K562 (cell line): Measurements from ENCODE around the gene GOSR1. TPM values are rescaled to one million over a fixed set of nuclear protein-coding genes. Genes with fewer than 3 reads are reported as not detected.

ENCODE experiments used
- ATAC-seq: fragments of 200-7000 bp; cut with Tn5 transposase; 3 replicates; pipeline ENCODE4 v1.9.1; 2020; ENCODE audit warnings: moderate library complexity
- BruUV-seq: library from RNA; stranded (reverse); fragments of 400-500 nt; replicated peaks from 2 replicates; lab custom pipeline; 2021; lab: Mats Ljungman, UMichigan
- CTCF ChIA-PET: fragments of 300-600 bp; formaldehyde crosslinking; extraction: SDS; loops from one replicate; lab custom pipeline; 2021; ENCODE audit warnings: low intra/inter-chr PET ratio; lab: Yijun Ruan, JAX
- POLR2A ChIA-PET: fragments of 300-600, 350-650 bp; sonication (Branson Sonifier 250); formaldehyde crosslinking; extraction: SDS; loops from one replicate; lab custom pipeline; 2021; ENCODE audit warnings: antibody characterized with exemption, inconsistent platforms; lab: Yijun Ruan, JAX
- DNase-seq, 4 experiments: peaks; one replicate each; pipeline versions ENCODE4 v3.0.0 to v3.0.0-alpha.2; 2011 to 2018; ENCODE audit warnings: low spot score in 3 of 4, mixed read lengths in 3 of 4; ENCODE audit errors: extremely low read depth in 1 of 4
- FAIRE-seq: peaks from 2 replicates; lab custom pipeline; 2011; peaks lifted over from hg19 to GRCh38; lab: Jason Lieb, UNC
- H2AFZ ChIP-seq: 2 replicates; pipeline ENCODE4 v1.6.0; 2011; ENCODE audit warnings: low read depth, low read length, control low read depth, inconsistent platforms
- H3K27ac ChIP-seq: fragments of 200-600 bp; 3 replicates; pipeline ENCODE4 v1.8.0; 2011; ENCODE audit warnings: low read depth, mild to moderate bottlenecking, control low read depth, inconsistent platforms, low read length, moderate library complexity, mixed read lengths; ENCODE audit errors: extremely low read depth
- H3K27me3 ChIP-seq, 2 experiments: fragments of 300-600 bp in 1 of 2; 2 replicates in 1 of 2; 3 replicates in 1 of 2; pipeline versions ENCODE4 v1.6.0 to v1.8.0; 2011; ENCODE audit warnings: inconsistent platforms in 2 of 2, low read length in 2 of 2, mild to moderate bottlenecking in 1 of 2, mixed read lengths in 1 of 2, moderate library complexity in 1 of 2; ENCODE audit not compliant: control insufficient read depth in 2 of 2, insufficient read depth in 2 of 2
- H3K36me3 ChIP-seq: fragments of 300-600 bp; 3 replicates; pipeline ENCODE4 v1.8.0; 2011; ENCODE audit warnings: mild to moderate bottlenecking, low read length, inconsistent platforms; ENCODE audit not compliant: control insufficient read depth, insufficient read depth
- H3K4me1 ChIP-seq, 2 experiments: fragments of 200-600 bp in 1 of 2; replicated peaks in 1 of 2; 2 replicates in 1 of 2; 3 replicates in 1 of 2; pipeline versions ENCODE4 v1.5.1 to v1.8.0; 2011; ENCODE audit warnings: inconsistent platforms in 2 of 2, low read length in 2 of 2, mild to moderate bottlenecking in 1 of 2, mixed read lengths in 1 of 2, moderate library complexity in 1 of 2; ENCODE audit not compliant: control insufficient read depth in 2 of 2, insufficient read depth in 2 of 2
- H3K4me2 ChIP-seq: 2 replicates; pipeline ENCODE4 v1.6.1; 2011; ENCODE audit warnings: low read length, control low read depth, inconsistent platforms, mixed read lengths; ENCODE audit not compliant: insufficient read depth
- H3K4me3 ChIP-seq: fragments of 200-600 bp; sonication (generic), shearing (Covaris generic); 2 replicates; pipeline ENCODE4 v1.5.1; 2016; ENCODE audit warnings: control low read depth, inconsistent platforms
- H3K79me2 ChIP-seq: fragments of 200-600 bp; 3 replicates; pipeline ENCODE4 v1.8.0; 2011; ENCODE audit warnings: low read length, inconsistent platforms; ENCODE audit not compliant: control insufficient read depth, insufficient read depth
- H3K9ac ChIP-seq, 2 experiments: 2 replicates each; pipeline versions ENCODE4 v1.6.0 to v1.6.1; 2011; ENCODE audit warnings: low read depth in 2 of 2, low read length in 2 of 2, control low read depth in 1 of 2, inconsistent platforms in 1 of 2, mild to moderate bottlenecking in 1 of 2, mixed read lengths in 1 of 2; ENCODE audit not compliant: insufficient read depth in 1 of 2
- H3K9me1 ChIP-seq: one replicate; pipeline ENCODE4 v1.6.0; 2011; ENCODE audit warnings: inconsistent platforms, mild to moderate bottlenecking, low read length, moderate library complexity; ENCODE audit not compliant: control insufficient read depth, insufficient read depth
- H3K9me3 ChIP-seq: replicated peaks from 2 replicates; pipeline ENCODE4 v1.5.1; 2011; ENCODE audit warnings: low read depth, low read length, inconsistent platforms; ENCODE audit not compliant: control insufficient read depth, insufficient read depth
- H4K20me1 ChIP-seq: replicated peaks from 2 replicates; pipeline ENCODE4 v1.6.1; 2011; ENCODE audit warnings: low read length, inconsistent platforms, mixed read lengths; ENCODE audit not compliant: control insufficient read depth, insufficient read depth
- ATF1 ChIP-seq, 2 experiments: fragments of 450-650 bp in 1 of 2; IDR thresholded peaks; 2 replicates each; pipeline ENCODE4 v1.6.1; 2016; ENCODE audit warnings: missing compliant biosample characterization in 1 of 2, missing genetic modification characterization in 1 of 2
- BCOR ChIP-seq: fragments of 450-650 bp; IDR thresholded peaks from 2 replicates; pipeline ENCODE4 v1.6.1; 2016
- FOXA1 ChIP-seq: fragments of 450-650 bp; IDR thresholded peaks from 2 replicates; pipeline ENCODE4 v1.6.1; 2016; ENCODE audit warnings: mild to moderate bottlenecking, borderline replicate concordance
- HINFP ChIP-seq: fragments of 450-650 bp; conservative IDR thresholded peaks from 2 replicates; pipeline ENCODE4 v1.6.1; 2016; ENCODE audit warnings: missing genetic modification characterization, low read depth, mild to moderate bottlenecking, control low read depth, missing compliant biosample characterization
- NFIC ChIP-seq: fragments of 450-650 bp; IDR thresholded peaks from 2 replicates; pipeline ENCODE4 v1.6.1; 2017; ENCODE audit warnings: mild to moderate bottlenecking, inconsistent platforms
- PHF8 ChIP-seq: fragments of 200-600 bp; sonication (generic); IDR thresholded peaks from 2 replicates; pipeline ENCODE4 v1.6.1; 2012; ENCODE audit warnings: mixed run types, mild to moderate bottlenecking, inconsistent platforms, low read length, moderate library complexity, borderline replicate concordance
- POLR2G ChIP-seq: fragments of 200-400 bp; formaldehyde crosslinking; IDR thresholded peaks from 2 replicates; pipeline ENCODE4 v1.6.1; 2017; ENCODE audit warnings: low read depth, mild to moderate bottlenecking, antibody characterized with exemption, low read length, moderate library complexity
- SIX5 ChIP-seq, 2 experiments: IDR thresholded peaks; 2 replicates each; pipeline ENCODE4 v1.6.1; 2011; ENCODE audit warnings: low read length in 2 of 2, borderline replicate concordance in 1 of 2, low read depth in 1 of 2, mild to moderate bottlenecking in 1 of 2, moderate library complexity in 1 of 2; ENCODE audit not compliant: insufficient read depth in 1 of 2
- SRSF1 ChIP-seq: fragments of 200-400 bp; formaldehyde crosslinking; IDR thresholded peaks from 2 replicates; pipeline ENCODE4 v1.6.1; 2017; ENCODE audit warnings: mild to moderate bottlenecking, low read depth, low read length, moderate library complexity
- TAF15 ChIP-seq: fragments of 200-400 bp; formaldehyde crosslinking; IDR thresholded peaks from 2 replicates; pipeline ENCODE4 v1.6.1; 2017; ENCODE audit warnings: mild to moderate bottlenecking, low read depth, low read length, moderate library complexity
- YY1 ChIP-seq, 3 experiments: IDR thresholded peaks; 2 replicates each; pipeline ENCODE4 v1.6.1; 2011; ENCODE audit warnings: low read length in 2 of 3, mild to moderate bottlenecking in 2 of 3, moderate library complexity in 2 of 3, borderline replicate concordance in 1 of 3, control low read depth in 1 of 3, low read depth in 1 of 3; ENCODE audit not compliant: insufficient read depth in 3 of 3, insufficient replicate concordance in 2 of 3, control insufficient read depth in 1 of 3, insufficient read length in 1 of 3; ENCODE audit errors: extremely low read depth in 1 of 3
- ZNF224 ChIP-seq: sonication (generic); formaldehyde crosslinking; IDR thresholded peaks from 2 replicates; pipeline ENCODE4 v1.8.0; 2022; ENCODE audit warnings: mild to moderate bottlenecking, missing genetic modification reagents
- ZNF408 ChIP-seq: fragments of 250-450 bp; sonication (Bioruptor Pico); IDR thresholded peaks from 2 replicates; pipeline ENCODE4 v1.4.0; 2020; ENCODE audit warnings: low read depth, mild to moderate bottlenecking, moderate library complexity
- ZNF41 ChIP-seq: fragments of 250-450 bp; sonication (Bioruptor Pico); conservative IDR thresholded peaks from 2 replicates; pipeline ENCODE4 v1.4.0; 2020; ENCODE audit warnings: mild to moderate bottlenecking
- ZNF436 ChIP-seq: fragments of 250-450, 450-650 bp; sonication (Bioruptor Pico); formaldehyde crosslinking; IDR thresholded peaks from 2 replicates; pipeline ENCODE4 v1.7.0; 2020; ENCODE audit warnings: mild to moderate bottlenecking
- WGBS: fragments of 100-300 bp; shearing (Covaris generic); methylation state at CpG from one replicate; pipeline ENCODE4 v1.1.6; 2016; ENCODE audit warnings: low coverage, mixed read lengths; ENCODE audit not compliant: insufficient coverage; ENCODE audit errors: missing lambda C conversion rate; 5-methylcytosine and 5-hydroxymethylcytosine counted together
- in situ Hi-C: fragments of 300-500 bp; cut with MboI; formaldehyde crosslinking; loops from 4 replicates; pipeline ENCODE4 v1.15.0; 2018; ENCODE audit warnings: inconsistent platforms, mixed read lengths
- intact Hi-C: fragments of 100-400 bp; cut with micrococcal nuclease; formaldehyde crosslinking; loops from 2 replicates; pipeline ENCODE4 v1.14.2; 2022
- polyA plus RNA-seq, 8 experiments: library from polyadenylated mRNA; depleted of rRNA in 4 of 8; stranded (reverse) in 5 of 8; unstranded in 3 of 8; fragments of >200 nt; fragmentation: Nextera tagmentation in 2 of 8; fragmentation: Illumina TruSeq in 1 of 8; extraction: Ambion mirVana in 2 of 8; extraction: Trizol in 1 of 8; gene quantifications; 2 replicates each; pipeline versions ENCODE4 v1.2.1 to v1.2.3, GENCODE V29; 2011 to 2014; ENCODE audit warnings: inconsistent platforms in 1 of 8, missing spikeins in 1 of 8
- total RNA-seq, 7 experiments: library from RNA; depleted of rRNA in 6 of 7; stranded (reverse); fragments of >200 nt in 6 of 7; fragmentation: Illumina TruSeq in 2 of 7; extraction: Trizol in 2 of 7; gene quantifications; 2 replicates each; pipeline versions ENCODE4 v1.2.1 to v1.2.3, GENCODE V29; 2011 to 2021; ENCODE audit warnings: low replicate concordance in 1 of 7
- TF ChIP-seq, protein P1 (sequence below): fragments of 250-450 bp; sonication (Bioruptor Pico); IDR thresholded peaks from 2 replicates; pipeline ENCODE4 v1.9.0; 2021; ENCODE audit warnings: mild to moderate bottlenecking, inconsistent platforms
- TF ChIP-seq, protein P2 (sequence below): sonication (generic); formaldehyde crosslinking; IDR thresholded peaks from 2 replicates; pipeline ENCODE4 v1.8.0; 2022; ENCODE audit warnings: missing genetic modification reagents, mild to moderate bottlenecking, moderate library complexity, borderline replicate concordance

The GOSR1 gene
- total and polyA plus RNA-seq, 9 of the 15 experiments (the other 6 are each of a cell fraction or from before 2014, with no cell fraction given) = 17.6 to 95.5 (median 33.3) TPM

DNA sequence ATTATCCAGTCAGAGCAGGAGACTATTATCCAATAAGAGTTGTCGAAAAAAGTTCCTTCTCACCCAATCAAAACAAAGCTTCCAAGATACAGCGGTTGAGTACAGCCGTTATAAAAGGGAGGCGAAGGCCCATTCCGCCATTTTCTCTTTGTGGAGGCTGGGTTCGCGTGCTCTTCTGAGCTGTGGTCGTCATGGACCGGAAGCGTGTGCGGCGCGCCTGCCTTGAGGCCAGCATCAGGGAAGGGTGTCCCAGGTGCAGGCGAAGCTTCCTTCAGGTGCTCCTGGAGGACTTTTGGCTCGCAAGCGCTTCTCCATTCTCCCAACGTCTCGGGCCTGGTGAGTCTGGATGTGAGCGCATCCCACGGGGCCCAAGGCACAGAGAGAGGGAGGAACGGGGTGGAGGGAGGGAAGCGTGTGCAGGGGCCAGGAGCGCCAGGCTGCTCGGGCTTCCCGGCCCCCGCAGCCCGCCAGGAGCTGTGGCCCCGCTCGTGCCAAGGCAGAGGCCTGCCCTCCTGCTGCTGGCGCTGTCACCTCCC, 99.2 kb downstream of the GOSR1 start:
- DNase-seq (no peak), FAIRE-seq (no peak), ATAC-seq (peak; percentile 44)
- no peaks in the 10 kb centered on the region for H3K36me3 ChIP-seq
- CTCF ChIA-PET = no interaction called here
- H3K4me3 ChIP-seq = no peak overlapping the region
- POLR2A ChIA-PET = interaction anchor here (0.7 kb wide), 1 partner anchor 22 kb away, joined by 4 read pairs; no protein-coding TSS in a partner anchor
- H3K27ac ChIP-seq = no peak overlapping the region
- no peak overlapping the region for H3K9ac ChIP-seq
- peaks cover 0 to 48% of the 10 kb centered on the region in 2 experiments; a peak in 3 of 5 replicates for H3K27me3 ChIP-seq
- peaks cover 0 to 6% of the 10 kb centered on the region in 2 experiments; a peak in 2 of 5 replicates for H3K4me1 ChIP-seq
- 39% methylated on average over 25 of the region's 30 CpGs for WGBS
- H3K4me2 ChIP-seq = no peak overlapping the region
- in situ Hi-C loops = no loop called here
- H4K20me1 ChIP-seq = no peaks in the 10 kb centered on the region; the same call in 1 of the 2 replicates
- H2AFZ ChIP-seq = no peak overlapping the region
- H3K79me2 ChIP-seq = no peaks in the 10 kb centered on the region
- intact Hi-C loops = no loop called here
- H3K9me1 ChIP-seq = no peaks in the 10 kb centered on the region
- TSS peak; percentile 70 for BruUV-seq
- no peaks in the 10 kb centered on the region for H3K9me3 ChIP-seq
- TF ChIP-seq ZNF436 (CRISPR knock-in tag) (no peak), ATF1 (CRISPR knock-in tag; IDR thresholded peaks at IDR 0.05) (no peak), ATF1 (tag; IDR thresholded peaks at IDR 0.05) (no peak), BCOR (no peak), POLR2G (peak; percentile 78), SIX5 (IDR thresholded peaks at IDR 0.05; ENCODE audit: borderline replicate concordance in 1 of 2, insufficient read depth in 1 of 2, low read depth in 1 of 2, low read length in 2 of 2) (no peak), ZNF224 (CRISPR knock-in tag) (no peak), NFIC (no peak), TAF15 (no peak), PHF8 (peak; percentile 36; the same call in 1 of the 2 replicates), ZNF41 (no peak), HINFP (tag) (no peak), YY1 (IDR thresholded peaks at IDR 0.05; ENCODE audit: borderline replicate concordance in 1 of 3, control insufficient read depth in 1 of 3, extremely low read depth in 1 of 3, insufficient read depth in 3 of 3, insufficient read length in 1 of 3, insufficient replicate concordance in 2 of 3, low read depth in 1 of 3, low read length in 2 of 3) (peak in 1 of 3 experiments; percentile 33), FOXA1 (no peak), SRSF1 (no peak), ZNF408 (no peak)
- TF ChIP-seq, protein P1, sequence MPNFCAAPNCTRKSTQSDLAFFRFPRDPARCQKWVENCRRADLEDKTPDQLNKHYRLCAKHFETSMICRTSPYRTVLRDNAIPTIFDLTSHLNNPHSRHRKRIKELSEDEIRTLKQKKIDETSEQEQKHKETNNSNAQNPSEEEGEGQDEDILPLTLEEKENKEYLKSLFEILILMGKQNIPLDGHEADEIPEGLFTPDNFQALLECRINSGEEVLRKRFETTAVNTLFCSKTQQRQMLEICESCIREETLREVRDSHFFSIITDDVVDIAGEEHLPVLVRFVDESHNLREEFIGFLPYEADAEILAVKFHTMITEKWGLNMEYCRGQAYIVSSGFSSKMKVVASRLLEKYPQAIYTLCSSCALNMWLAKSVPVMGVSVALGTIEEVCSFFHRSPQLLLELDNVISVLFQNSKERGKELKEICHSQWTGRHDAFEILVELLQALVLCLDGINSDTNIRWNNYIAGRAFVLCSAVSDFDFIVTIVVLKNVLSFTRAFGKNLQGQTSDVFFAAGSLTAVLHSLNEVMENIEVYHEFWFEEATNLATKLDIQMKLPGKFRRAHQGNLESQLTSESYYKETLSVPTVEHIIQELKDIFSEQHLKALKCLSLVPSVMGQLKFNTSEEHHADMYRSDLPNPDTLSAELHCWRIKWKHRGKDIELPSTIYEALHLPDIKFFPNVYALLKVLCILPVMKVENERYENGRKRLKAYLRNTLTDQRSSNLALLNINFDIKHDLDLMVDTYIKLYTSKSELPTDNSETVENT (CRISPR knock-in tag) = no peak
- TF ChIP-seq, protein P2, sequence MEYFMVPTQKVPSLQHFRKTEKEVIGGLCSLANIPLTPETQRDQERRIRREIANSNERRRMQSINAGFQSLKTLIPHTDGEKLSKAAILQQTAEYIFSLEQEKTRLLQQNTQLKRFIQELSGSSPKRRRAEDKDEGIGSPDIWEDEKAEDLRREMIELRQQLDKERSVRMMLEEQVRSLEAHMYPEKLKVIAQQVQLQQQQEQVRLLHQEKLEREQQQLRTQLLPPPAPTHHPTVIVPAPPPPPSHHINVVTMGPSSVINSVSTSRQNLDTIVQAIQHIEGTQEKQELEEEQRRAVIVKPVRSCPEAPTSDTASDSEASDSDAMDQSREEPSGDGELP (CRISPR knock-in tag) = no peak
